HEK293T (cell line): ENCODE data around the gene PRTFDC1.

Experiments used
- CTCF ChIA-PET: fragments of 350-600 bp; formaldehyde crosslinking; extraction: SDS; loops from one replicate; lab custom pipeline; 2021; ENCODE audit warnings: antibody characterized with exemption, inconsistent platforms; lab: Yijun Ruan, JAX
- POLR2A ChIA-PET: fragments of 350-600 bp; formaldehyde crosslinking; extraction: SDS; loops from one replicate; lab custom pipeline; 2020; ENCODE audit warnings: antibody characterized with exemption, inconsistent platforms; lab: Yijun Ruan, JAX
- DNase-seq: peaks from one replicate; pipeline ENCODE4 v3.0.0; 2012; ENCODE audit warnings: mixed read lengths; ENCODE audit errors: extremely low spot score
- ARNT ChIP-seq: fragments of 450-650 bp; IDR thresholded peaks from 2 replicates; pipeline ENCODE4 v1.6.1; 2017; ENCODE audit warnings: mild to moderate bottlenecking
- BHLHE40 ChIP-seq: fragments of 450-650 bp; IDR thresholded peaks from 2 replicates; pipeline ENCODE4 v1.6.1; 2016; ENCODE audit warnings: mild to moderate bottlenecking, moderate library complexity, borderline replicate concordance
- CTBP1 ChIP-seq: fragments of 450-650 bp; IDR thresholded peaks from 2 replicates; pipeline ENCODE4 v1.6.1; 2016; ENCODE audit warnings: borderline replicate concordance
- ELF4 ChIP-seq: fragments of 450-650 bp; IDR thresholded peaks from 2 replicates; pipeline ENCODE4 v1.6.1; 2017; ENCODE audit warnings: antibody characterized with exemption
- FOXA1 ChIP-seq: fragments of 450-650 bp; IDR thresholded peaks from 2 replicates; pipeline ENCODE4 v1.6.1; 2016; ENCODE audit warnings: mild to moderate bottlenecking
- FOXK2 ChIP-seq: fragments of 450-650 bp; IDR thresholded peaks from 2 replicates; pipeline ENCODE4 v1.6.1; 2016; ENCODE audit warnings: mild to moderate bottlenecking
- FOXM1 ChIP-seq: fragments of 450-650 bp; IDR thresholded peaks from 2 replicates; pipeline ENCODE4 v1.6.1; 2017; ENCODE audit warnings: mild to moderate bottlenecking, borderline replicate concordance
- HDGF ChIP-seq: fragments of 450-650 bp; IDR thresholded peaks from 2 replicates; pipeline ENCODE4 v1.6.1; 2017; ENCODE audit warnings: antibody characterized with exemption, borderline replicate concordance
- L3MBTL2 ChIP-seq: fragments of 450-650 bp; conservative IDR thresholded peaks from 2 replicates; pipeline ENCODE4 v1.6.1; 2016; ENCODE audit warnings: mild to moderate bottlenecking
- LEF1 ChIP-seq: fragments of 450-650 bp; IDR thresholded peaks from 2 replicates; pipeline ENCODE4 v1.6.1; 2017; ENCODE audit warnings: mild to moderate bottlenecking, borderline replicate concordance
- NFRKB ChIP-seq: fragments of 450-650 bp; IDR thresholded peaks from 2 replicates; pipeline ENCODE4 v1.6.1; 2016; ENCODE audit warnings: mild to moderate bottlenecking, moderate library complexity
- SP1 ChIP-seq: fragments of 450-650 bp; IDR thresholded peaks from 2 replicates; pipeline ENCODE4 v1.6.1; 2017
- SUZ12 ChIP-seq: fragments of 450-650 bp; IDR thresholded peaks from 2 replicates; pipeline ENCODE4 v1.6.1; 2016; ENCODE audit warnings: mild to moderate bottlenecking
- TARDBP ChIP-seq: fragments of 450-650 bp; IDR thresholded peaks from 2 replicates; pipeline ENCODE4 v1.6.1; 2016
- ZNF384 ChIP-seq: fragments of 450-650 bp; IDR thresholded peaks from 2 replicates; pipeline ENCODE4 v1.6.1; 2016
- TF ChIP-seq, protein P1 (sequence below): fragments of 450-650 bp; IDR thresholded peaks from 2 replicates; pipeline ENCODE4 v1.6.1; 2016

Gene PRTFDC1

DNA sequence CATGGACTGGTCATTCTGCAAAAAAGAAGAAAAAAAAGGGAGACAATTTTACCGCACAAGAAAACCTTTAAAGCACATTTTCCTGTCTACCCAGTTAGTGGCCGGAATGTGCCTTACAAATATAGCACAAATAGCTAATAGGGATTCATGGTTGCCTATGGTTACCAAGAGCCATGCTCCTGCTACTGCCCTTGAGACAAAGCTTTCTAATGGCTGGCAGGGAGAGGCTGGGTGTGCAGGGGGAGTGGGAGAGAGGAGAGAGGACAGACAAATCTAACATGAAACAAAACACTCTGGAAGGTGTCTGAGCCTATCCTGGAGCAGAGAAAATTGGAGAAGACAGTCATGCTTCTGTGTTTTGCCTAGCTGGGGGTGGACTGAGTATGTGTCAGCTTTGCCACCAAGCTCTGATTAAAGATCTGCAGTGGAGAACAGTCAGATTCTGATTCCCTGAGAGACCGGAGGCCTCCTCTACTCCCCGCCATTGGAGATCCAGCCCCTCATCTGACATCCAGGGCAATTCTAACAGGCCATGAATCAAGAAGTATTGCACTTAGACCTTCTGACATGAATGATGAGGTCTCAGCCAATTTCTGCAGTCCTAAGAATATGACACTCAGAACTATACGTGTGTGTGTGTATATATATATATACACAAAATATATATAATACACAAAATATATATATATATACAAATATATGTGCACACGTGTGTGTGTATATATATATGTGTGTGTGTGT, 80.2 kb downstream of the PRTFDC1 start:
- no peak for DNase-seq
- TF ChIP-seq CTBP1 (no peak), NFRKB (no peak), FOXA1 (no peak), FOXM1 (no peak), L3MBTL2 (no peak)
- CTCF ChIA-PET, result interaction anchor here (0.6 kb wide), 1 partner anchor 34 kb away, joined by 6 read pairs; no protein-coding TSS in a partner anchor
- POLR2A ChIA-PET, result no interaction called here

DNA sequence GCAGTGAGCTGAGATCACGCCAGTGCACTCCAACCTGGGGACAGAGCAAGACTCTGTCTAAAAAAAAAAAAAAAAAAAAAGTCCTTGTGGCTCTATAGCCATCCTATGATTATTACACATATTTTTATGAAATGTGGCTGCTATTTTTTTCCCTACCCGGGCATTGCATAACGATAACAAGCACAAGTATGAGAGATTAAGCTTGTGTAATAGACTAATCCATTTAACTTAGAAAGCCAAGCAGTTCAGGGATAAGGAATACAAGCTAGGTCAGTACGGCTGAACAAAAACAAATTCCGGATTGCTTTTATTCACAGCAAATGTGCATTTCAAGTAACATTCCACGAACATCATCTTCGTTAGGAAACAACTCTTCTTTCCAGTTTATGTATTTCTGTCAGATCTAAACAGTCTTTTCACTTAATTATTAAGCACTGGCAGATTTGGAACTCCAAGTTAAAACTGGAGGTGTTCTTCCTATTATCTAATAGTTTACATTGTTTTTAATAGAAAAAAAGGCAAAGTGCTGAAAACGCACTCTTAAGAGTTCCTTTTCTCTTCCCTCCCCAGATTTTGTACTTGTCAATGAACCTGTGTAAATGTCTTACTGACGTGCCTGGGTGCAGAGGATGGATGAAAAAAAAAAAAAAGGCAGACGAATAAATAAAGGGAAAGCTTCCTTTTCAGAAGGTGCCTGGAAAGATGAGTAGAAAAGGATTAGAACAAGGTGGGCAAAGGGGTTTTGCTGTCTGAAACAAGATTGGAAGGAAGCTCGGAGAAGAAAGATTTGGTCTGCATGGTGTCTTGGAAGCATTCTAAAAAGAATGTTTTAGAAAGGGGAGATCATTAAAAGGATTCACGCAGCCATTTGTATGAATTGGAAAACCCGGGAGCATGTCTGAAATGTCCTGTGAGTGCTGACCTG, 81.1 kb downstream of the PRTFDC1 start:
- DNase-seq, result no peak
- ChIA-PET POLR2A (no interaction called here), CTCF (interaction anchor here (0.6 kb wide), 1 partner anchor 35 kb away, joined by 6 read pairs; no protein-coding TSS in a partner anchor)
- TF ChIP-seq, protein P1, sequence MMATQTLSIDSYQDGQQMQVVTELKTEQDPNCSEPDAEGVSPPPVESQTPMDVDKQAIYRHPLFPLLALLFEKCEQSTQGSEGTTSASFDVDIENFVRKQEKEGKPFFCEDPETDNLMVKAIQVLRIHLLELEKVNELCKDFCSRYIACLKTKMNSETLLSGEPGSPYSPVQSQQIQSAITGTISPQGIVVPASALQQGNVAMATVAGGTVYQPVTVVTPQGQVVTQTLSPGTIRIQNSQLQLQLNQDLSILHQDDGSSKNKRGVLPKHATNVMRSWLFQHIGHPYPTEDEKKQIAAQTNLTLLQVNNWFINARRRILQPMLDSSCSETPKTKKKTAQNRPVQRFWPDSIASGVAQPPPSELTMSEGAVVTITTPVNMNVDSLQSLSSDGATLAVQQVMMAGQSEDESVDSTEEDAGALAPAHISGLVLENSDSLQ, result no peak
- TF ChIP-seq FOXM1 (no peak), L3MBTL2 (no peak), HDGF (no peak), BHLHE40 (no peak), ZNF384 (no peak), TARDBP (no peak), ARNT (no peak), LEF1 (no peak), NFRKB (no peak), CTBP1 (no peak)

DNA sequence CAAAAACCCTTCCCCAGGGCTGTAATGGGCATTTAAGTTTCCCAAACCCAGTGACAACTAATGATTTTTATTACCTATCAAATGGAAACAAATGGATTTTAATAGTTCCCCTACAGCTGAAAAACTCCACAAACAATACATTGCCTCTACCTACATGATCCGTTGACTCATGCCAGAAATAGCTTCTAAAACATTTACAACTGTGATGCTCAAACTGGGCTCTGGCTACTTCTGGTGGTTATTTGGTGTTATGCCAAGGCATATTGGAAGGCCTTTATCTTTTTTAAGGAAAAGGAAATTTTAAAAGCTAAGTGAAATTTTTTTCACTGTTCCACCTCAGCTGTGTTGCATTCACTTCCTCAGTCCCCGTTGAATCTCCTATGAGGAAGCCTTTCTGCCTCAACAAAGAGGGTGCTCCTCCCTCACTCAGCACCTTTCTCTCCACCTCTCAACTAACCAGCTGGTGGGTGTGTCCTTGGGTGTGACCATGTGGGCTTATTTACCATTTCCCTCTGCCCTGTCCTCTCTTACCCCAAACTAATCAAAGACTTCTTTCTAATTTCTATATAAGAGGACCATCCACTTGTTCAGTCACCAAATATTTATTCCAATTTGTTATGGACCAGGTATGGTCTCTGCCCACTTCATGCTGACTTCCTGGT, 82.9 kb downstream of the PRTFDC1 start:
- DNase-seq, result no peak
- POLR2A ChIA-PET, result no interaction called here
- CTCF ChIA-PET, result no interaction called here
- TF ChIP-seq NFRKB (no peak), BHLHE40 (no peak), LEF1 (no peak), FOXK2 (no peak), L3MBTL2 (no peak), SUZ12 (no peak), ARNT (no peak), TARDBP (no peak), SP1 (no peak), ELF4 (no peak), FOXM1 (no peak), CTBP1 (no peak), ZNF384 (no peak), HDGF (no peak), FOXA1 (no peak)
- TF ChIP-seq, protein P1, result no peak

DNA sequence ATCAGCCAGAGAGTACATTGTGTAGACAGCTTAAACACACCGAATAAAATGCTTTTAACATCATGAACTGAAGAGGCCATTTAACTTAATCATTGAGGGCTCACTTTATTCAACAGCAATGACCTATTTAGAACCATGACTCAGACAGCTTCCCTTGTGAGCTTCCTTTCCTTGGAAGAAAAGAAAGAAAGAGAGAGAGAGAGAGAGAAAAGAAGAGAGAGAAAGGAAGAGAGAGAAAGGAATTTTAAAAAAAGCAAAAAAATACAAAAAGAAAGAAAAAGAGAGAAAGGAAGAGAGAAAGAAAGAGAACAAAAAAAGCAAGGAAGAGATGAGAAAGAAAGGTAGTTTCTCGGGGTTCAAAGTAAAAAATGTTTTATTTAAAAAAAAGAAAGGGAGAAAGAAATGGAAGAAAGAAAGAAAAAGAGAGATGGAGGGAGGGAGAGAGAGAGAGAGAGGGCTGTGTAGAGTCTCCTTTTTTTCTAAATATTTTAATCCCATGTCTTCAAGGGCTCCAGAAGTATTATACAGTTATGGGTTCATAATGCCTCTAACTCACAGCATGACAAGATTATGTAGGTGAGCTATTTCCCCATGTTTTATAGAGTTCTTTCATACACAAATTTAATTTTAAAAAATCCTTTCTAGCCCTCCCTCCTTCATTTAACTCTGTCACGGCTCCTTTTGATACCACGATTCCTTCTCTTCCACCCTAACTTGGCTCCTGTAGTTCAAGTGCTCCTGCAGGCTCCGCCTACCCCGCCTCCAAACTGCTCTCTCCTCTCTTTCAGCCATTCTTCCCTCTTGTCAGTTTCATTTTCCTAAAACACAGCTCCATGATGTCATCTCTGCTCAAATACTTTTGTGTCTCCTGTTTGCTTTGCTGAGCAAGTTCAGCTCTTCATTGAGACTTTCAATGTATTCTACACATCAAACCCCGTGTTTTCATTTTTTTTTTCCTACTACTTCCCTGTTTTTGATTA, 85.5 kb downstream of the PRTFDC1 start:
- peak; percentile 13 for DNase-seq
- ChIA-PET CTCF (interaction anchor here (0.7 to 1.3 kb wide), 2 partner anchors 9 to 300 kb away, joined by 3 to 4 read pairs; no protein-coding TSS in a partner anchor), POLR2A (interaction anchor here (0.6 to 0.9 kb wide), 3 partner anchors 54 to 219 kb away, joined by 3 to 5 read pairs (median 3); partner anchors contain the start of gene ARHGAP21)
- no peak for TF ChIP-seq ELF4

DNA sequence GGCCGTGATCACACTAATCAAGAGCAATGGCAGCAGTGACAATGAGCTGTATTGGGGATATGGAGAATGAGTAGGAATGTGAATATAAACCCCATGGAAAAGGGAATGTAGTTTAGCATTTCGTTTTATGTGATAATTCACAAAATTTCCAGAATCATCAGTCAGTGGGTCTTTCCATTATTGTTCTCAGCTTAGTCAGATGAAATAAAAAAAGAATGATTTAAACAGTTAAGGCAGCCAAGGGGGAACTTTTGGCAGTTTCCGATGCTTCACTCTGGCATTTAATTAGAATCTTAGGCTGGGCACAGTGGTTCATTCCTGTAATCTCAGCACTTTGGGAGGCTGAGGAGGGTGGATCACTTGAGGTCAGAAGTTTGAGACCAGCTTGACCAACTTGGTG, 86.6 kb downstream of the PRTFDC1 start:
- TF ChIP-seq FOXK2 (no peak), BHLHE40 (no peak), SUZ12 (no peak), SP1 (no peak), TARDBP (no peak), LEF1 (no peak), L3MBTL2 (no peak), HDGF (no peak), ARNT (no peak), NFRKB (no peak), ZNF384 (no peak), CTBP1 (no peak), ELF4 (no peak), FOXM1 (no peak)
- TF ChIP-seq, protein P1, result no peak
- no peak for DNase-seq
- POLR2A ChIA-PET, result no interaction called here
- CTCF ChIA-PET, result no interaction called here
